WTC11 (cell line): Measurements from ENCODE around the gene MIA2. TPM values are rescaled to one million over a fixed set of nuclear protein-coding genes. Genes with fewer than 3 reads are reported as not detected.
A peak's percentile ranks its signal among the peaks of the same experiment; 100 is the strongest.

Source experiments
- ATF1 ChIP-seq: sonication (generic); formaldehyde crosslinking; IDR thresholded peaks from 2 replicates; pipeline ENCODE4 v1.8.1; 2023; ENCODE audit warnings: mild to moderate bottlenecking, moderate library complexity, missing genetic modification reagents
- ELF4 ChIP-seq: sonication (generic); formaldehyde crosslinking; IDR thresholded peaks from 2 replicates; pipeline ENCODE4 v1.8.1; 2022; ENCODE audit warnings: low read depth, mild to moderate bottlenecking, moderate library complexity, missing genetic modification reagents
- ESRRA ChIP-seq: sonication (generic); formaldehyde crosslinking; IDR thresholded peaks from 2 replicates; pipeline ENCODE4 v1.8.1; 2022; ENCODE audit warnings: mild to moderate bottlenecking, missing genetic modification reagents, borderline replicate concordance
- FOXK1 ChIP-seq: sonication (generic); formaldehyde crosslinking; IDR thresholded peaks from 2 replicates; pipeline ENCODE4 v1.8.0; 2022; ENCODE audit warnings: mild to moderate bottlenecking, moderate library complexity, missing genetic modification reagents
- FOXP1 ChIP-seq: sonication (generic); formaldehyde crosslinking; IDR thresholded peaks from 2 replicates; pipeline ENCODE4 v1.8.0; 2022; ENCODE audit warnings: missing genetic modification reagents, mild to moderate bottlenecking, moderate library complexity, borderline replicate concordance
- GTF2I ChIP-seq: fragments of 250-450 bp; sonication (Bioruptor Pico); conservative IDR thresholded peaks from 2 replicates; pipeline ENCODE4 v1.4.0; 2021; ENCODE audit warnings: mild to moderate bottlenecking
- NFYB ChIP-seq: sonication (generic); formaldehyde crosslinking; conservative IDR thresholded peaks from 2 replicates; pipeline ENCODE4 v1.8.0; 2022; ENCODE audit warnings: low read depth, missing genetic modification reagents
- NR2C2 ChIP-seq: sonication (generic); formaldehyde crosslinking; IDR thresholded peaks from 2 replicates; pipeline ENCODE4 v1.8.0; 2022; ENCODE audit warnings: mild to moderate bottlenecking, missing genetic modification reagents
- NR3C1 ChIP-seq: sonication (generic); formaldehyde crosslinking; conservative IDR thresholded peaks from 2 replicates; pipeline ENCODE4 v1.8.1; 2023; ENCODE audit warnings: low read depth, mild to moderate bottlenecking, missing genetic modification reagents
- TEAD1 ChIP-seq: sonication (generic); formaldehyde crosslinking; IDR thresholded peaks from 2 replicates; pipeline ENCODE4 v1.8.0; 2022; ENCODE audit warnings: mild to moderate bottlenecking, missing genetic modification reagents
- ZNF317 ChIP-seq: sonication (generic); formaldehyde crosslinking; IDR thresholded peaks from 2 replicates; pipeline ENCODE4 v1.8.1; 2023; ENCODE audit warnings: low read depth, mild to moderate bottlenecking, moderate library complexity, missing genetic modification reagents, borderline replicate concordance
- ZNF396 ChIP-seq: fragments of 250-450 bp; sonication (Bioruptor Pico); IDR thresholded peaks from 2 replicates; pipeline ENCODE4 v1.8.0; 2021; ENCODE audit warnings: mild to moderate bottlenecking, moderate library complexity, borderline replicate concordance
- ZNF416 ChIP-seq: fragments of 250-450 bp; sonication (Bioruptor Pico); IDR thresholded peaks from 2 replicates; pipeline ENCODE4 v1.9.0; 2021; ENCODE audit warnings: mild to moderate bottlenecking, inconsistent platforms
- ZNF671 ChIP-seq: fragments of 250-450 bp; sonication (Bioruptor Pico); IDR thresholded peaks from 2 replicates; pipeline ENCODE4 v1.8.0; 2021; ENCODE audit warnings: mild to moderate bottlenecking
- total RNA-seq: library from RNA; stranded (reverse); gene quantifications from 3 replicates; pipeline ENCODE4 v1.2.3, GENCODE V29; 2021
- TF ChIP-seq, protein P1 (sequence below): fragments of 250-450 bp; sonication (Bioruptor Pico); IDR thresholded peaks from 2 replicates; pipeline ENCODE4 v1.9.0; 2021; ENCODE audit warnings: mild to moderate bottlenecking, borderline replicate concordance
- TF ChIP-seq, protein P2 (sequence below): fragments of 250-450 bp; sonication (Bioruptor Pico); IDR thresholded peaks from 2 replicates; pipeline ENCODE4 v2.1.2; 2022; ENCODE audit warnings: mild to moderate bottlenecking, moderate library complexity
- TF ChIP-seq, protein P3 (sequence below): fragments of 250-450 bp; sonication (Bioruptor Pico); conservative IDR thresholded peaks from 2 replicates; pipeline ENCODE4 v1.9.0; 2021; ENCODE audit warnings: mild to moderate bottlenecking
- TF ChIP-seq, protein P4 (sequence below): sonication (generic); formaldehyde crosslinking; IDR thresholded peaks from 2 replicates; pipeline ENCODE4 v1.8.1; 2022; ENCODE audit warnings: missing genetic modification reagents, borderline replicate concordance
- TF ChIP-seq, protein P5 (sequence below): sonication (generic); formaldehyde crosslinking; IDR thresholded peaks from 2 replicates; pipeline ENCODE4 v1.8.0; 2022; ENCODE audit warnings: mild to moderate bottlenecking, missing genetic modification reagents
- TF ChIP-seq, protein P6 (sequence below): sonication (generic); formaldehyde crosslinking; IDR thresholded peaks from 2 replicates; pipeline ENCODE4 v1.8.0; 2023; ENCODE audit warnings: missing genetic modification reagents
- TF ChIP-seq, protein P7 (sequence below): sonication (generic); formaldehyde crosslinking; IDR thresholded peaks from 2 replicates; pipeline ENCODE4 v1.8.1; 2022; ENCODE audit warnings: mild to moderate bottlenecking, moderate library complexity, missing genetic modification reagents
- TF ChIP-seq, protein P8 (sequence below): sonication (generic); formaldehyde crosslinking; IDR thresholded peaks from 2 replicates; pipeline ENCODE4 v1.8.1; 2023; ENCODE audit warnings: mild to moderate bottlenecking, missing genetic modification reagents

Gene MIA2
- total RNA-seq, 1 experiment from 2014 or later = 11.3 TPM

DNA sequence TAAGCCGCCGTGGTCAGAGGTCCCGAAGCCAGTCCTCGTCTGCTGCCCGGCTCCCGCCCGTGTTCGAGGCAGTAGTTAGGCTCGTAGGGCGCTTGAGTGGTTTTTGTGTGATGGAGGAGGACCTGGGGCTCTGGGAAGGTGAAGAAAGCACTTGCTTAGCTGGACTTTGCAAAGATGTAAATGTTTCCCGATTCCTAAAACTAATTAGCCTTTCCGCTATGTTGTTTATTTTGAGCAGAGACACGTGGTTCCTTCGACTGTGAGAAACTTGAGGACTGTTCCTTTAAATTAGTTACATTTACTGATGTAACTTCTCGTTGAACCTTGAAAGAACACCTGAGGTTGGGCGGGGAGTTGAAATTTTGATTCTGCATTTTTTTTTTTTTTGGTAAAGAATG is 33.9 kb downstream of the MIA2 start (continued):
- TF ChIP-seq, protein P1, sequence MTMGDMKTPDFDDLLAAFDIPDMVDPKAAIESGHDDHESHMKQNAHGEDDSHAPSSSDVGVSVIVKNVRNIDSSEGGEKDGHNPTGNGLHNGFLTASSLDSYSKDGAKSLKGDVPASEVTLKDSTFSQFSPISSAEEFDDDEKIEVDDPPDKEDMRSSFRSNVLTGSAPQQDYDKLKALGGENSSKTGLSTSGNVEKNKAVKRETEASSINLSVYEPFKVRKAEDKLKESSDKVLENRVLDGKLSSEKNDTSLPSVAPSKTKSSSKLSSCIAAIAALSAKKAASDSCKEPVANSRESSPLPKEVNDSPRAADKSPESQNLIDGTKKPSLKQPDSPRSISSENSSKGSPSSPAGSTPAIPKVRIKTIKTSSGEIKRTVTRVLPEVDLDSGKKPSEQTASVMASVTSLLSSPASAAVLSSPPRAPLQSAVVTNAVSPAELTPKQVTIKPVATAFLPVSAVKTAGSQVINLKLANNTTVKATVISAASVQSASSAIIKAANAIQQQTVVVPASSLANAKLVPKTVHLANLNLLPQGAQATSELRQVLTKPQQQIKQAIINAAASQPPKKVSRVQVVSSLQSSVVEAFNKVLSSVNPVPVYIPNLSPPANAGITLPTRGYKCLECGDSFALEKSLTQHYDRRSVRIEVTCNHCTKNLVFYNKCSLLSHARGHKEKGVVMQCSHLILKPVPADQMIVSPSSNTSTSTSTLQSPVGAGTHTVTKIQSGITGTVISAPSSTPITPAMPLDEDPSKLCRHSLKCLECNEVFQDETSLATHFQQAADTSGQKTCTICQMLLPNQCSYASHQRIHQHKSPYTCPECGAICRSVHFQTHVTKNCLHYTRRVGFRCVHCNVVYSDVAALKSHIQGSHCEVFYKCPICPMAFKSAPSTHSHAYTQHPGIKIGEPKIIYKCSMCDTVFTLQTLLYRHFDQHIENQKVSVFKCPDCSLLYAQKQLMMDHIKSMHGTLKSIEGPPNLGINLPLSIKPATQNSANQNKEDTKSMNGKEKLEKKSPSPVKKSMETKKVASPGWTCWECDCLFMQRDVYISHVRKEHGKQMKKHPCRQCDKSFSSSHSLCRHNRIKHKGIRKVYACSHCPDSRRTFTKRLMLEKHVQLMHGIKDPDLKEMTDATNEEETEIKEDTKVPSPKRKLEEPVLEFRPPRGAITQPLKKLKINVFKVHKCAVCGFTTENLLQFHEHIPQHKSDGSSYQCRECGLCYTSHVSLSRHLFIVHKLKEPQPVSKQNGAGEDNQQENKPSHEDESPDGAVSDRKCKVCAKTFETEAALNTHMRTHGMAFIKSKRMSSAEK = no peak
- TF ChIP-seq ZNF671 (no peak), ZNF416 (CRISPR knock-in tag) (no peak), GTF2I (CRISPR knock-in tag) (no peak), ZNF317 (CRISPR knock-in tag) (no peak), NR3C1 (CRISPR knock-in tag) (no peak), NR2C2 (CRISPR knock-in tag) (no peak), ESRRA (CRISPR knock-in tag) (no peak), TEAD1 (CRISPR knock-in tag) (no peak), ELF4 (no peak), NFYB (no peak), FOXP1 (CRISPR knock-in tag) (no peak), FOXK1 (no peak), ATF1 (CRISPR knock-in tag) (no peak), ZNF396 (no peak)
- TF ChIP-seq, protein P2, sequence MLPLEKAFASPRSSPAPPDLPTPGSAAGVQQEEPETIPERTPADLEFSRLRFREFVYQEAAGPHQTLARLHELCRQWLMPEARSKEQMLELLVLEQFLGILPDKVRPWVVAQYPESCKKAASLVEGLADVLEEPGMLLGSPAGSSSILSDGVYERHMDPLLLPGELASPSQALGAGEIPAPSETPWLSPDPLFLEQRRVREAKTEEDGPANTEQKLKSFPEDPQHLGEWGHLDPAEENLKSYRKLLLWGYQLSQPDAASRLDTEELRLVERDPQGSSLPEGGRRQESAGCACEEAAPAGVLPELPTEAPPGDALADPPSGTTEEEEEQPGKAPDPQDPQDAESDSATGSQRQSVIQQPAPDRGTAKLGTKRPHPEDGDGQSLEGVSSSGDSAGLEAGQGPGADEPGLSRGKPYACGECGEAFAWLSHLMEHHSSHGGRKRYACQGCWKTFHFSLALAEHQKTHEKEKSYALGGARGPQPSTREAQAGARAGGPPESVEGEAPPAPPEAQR = no peak
- TF ChIP-seq, protein P3, sequence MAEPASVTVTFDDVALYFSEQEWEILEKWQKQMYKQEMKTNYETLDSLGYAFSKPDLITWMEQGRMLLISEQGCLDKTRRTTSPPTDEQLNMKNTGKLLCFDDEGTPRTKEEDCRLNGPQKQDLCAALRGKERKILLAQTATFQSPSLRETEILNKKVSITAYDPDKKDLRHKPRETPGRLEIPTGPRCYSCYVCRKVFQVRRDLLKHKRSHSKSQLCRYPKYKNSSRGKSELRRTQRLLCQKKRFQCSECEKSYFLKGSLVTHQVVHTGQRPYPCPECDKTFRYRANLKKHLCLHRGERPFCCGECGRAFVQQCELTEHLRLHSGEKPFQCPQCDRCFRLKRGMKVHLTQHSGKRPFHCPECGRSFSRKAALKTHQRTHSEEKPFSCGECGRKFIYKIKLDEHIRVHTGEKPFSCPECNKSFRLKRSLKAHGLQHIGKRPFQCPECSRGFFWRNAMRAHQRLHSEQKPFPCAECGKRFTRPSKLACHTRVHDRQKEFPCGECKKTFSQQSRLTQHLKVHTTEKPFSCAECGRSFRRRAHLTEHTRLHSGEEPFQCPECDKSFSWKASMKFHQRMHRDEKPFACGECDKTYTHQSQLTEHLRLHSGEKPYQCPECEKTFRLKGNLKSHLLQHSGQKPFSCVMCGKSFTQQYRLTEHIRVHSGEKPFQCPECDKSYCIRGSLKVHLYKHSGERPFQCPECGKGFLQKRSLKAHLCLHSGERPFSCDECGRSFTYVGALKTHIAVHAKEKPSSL (CRISPR knock-in tag) = no peak
- TF ChIP-seq, protein P4, sequence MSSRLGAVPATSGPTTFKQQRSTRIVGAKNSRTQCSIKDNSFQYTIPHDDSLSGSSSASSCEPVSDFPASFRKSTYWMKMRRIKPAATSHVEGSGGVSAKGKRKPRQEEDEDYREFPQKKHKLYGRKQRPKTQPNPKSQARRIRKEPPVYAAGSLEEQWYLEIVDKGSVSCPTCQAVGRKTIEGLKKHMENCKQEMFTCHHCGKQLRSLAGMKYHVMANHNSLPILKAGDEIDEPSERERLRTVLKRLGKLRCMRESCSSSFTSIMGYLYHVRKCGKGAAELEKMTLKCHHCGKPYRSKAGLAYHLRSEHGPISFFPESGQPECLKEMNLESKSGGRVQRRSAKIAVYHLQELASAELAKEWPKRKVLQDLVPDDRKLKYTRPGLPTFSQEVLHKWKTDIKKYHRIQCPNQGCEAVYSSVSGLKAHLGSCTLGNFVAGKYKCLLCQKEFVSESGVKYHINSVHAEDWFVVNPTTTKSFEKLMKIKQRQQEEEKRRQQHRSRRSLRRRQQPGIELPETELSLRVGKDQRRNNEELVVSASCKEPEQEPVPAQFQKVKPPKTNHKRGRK (CRISPR knock-in tag) = no peak
- TF ChIP-seq, protein P5, sequence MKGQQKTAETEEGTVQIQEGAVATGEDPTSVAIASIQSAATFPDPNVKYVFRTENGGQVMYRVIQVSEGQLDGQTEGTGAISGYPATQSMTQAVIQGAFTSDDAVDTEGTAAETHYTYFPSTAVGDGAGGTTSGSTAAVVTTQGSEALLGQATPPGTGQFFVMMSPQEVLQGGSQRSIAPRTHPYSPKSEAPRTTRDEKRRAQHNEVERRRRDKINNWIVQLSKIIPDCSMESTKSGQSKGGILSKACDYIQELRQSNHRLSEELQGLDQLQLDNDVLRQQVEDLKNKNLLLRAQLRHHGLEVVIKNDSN (CRISPR knock-in tag) = peak; percentile 48; the same call in 1 of the 2 replicates
- TF ChIP-seq, protein P6, sequence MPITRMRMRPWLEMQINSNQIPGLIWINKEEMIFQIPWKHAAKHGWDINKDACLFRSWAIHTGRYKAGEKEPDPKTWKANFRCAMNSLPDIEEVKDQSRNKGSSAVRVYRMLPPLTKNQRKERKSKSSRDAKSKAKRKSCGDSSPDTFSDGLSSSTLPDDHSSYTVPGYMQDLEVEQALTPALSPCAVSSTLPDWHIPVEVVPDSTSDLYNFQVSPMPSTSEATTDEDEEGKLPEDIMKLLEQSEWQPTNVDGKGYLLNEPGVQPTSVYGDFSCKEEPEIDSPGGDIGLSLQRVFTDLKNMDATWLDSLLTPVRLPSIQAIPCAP (CRISPR knock-in tag) = no peak
- TF ChIP-seq, protein P7, sequence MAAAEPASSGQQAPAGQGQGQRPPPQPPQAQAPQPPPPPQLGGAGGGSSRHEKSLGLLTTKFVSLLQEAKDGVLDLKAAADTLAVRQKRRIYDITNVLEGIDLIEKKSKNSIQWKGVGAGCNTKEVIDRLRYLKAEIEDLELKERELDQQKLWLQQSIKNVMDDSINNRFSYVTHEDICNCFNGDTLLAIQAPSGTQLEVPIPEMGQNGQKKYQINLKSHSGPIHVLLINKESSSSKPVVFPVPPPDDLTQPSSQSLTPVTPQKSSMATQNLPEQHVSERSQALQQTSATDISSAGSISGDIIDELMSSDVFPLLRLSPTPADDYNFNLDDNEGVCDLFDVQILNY (CRISPR knock-in tag) = no peak
- TF ChIP-seq, protein P8, sequence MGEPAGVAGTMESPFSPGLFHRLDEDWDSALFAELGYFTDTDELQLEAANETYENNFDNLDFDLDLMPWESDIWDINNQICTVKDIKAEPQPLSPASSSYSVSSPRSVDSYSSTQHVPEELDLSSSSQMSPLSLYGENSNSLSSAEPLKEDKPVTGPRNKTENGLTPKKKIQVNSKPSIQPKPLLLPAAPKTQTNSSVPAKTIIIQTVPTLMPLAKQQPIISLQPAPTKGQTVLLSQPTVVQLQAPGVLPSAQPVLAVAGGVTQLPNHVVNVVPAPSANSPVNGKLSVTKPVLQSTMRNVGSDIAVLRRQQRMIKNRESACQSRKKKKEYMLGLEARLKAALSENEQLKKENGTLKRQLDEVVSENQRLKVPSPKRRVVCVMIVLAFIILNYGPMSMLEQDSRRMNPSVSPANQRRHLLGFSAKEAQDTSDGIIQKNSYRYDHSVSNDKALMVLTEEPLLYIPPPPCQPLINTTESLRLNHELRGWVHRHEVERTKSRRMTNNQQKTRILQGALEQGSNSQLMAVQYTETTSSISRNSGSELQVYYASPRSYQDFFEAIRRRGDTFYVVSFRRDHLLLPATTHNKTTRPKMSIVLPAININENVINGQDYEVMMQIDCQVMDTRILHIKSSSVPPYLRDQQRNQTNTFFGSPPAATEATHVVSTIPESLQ (CRISPR knock-in tag) = no peak
